Measurements from ENCODE around the gene LYPD4.

The LYPD4 gene

DNA sequence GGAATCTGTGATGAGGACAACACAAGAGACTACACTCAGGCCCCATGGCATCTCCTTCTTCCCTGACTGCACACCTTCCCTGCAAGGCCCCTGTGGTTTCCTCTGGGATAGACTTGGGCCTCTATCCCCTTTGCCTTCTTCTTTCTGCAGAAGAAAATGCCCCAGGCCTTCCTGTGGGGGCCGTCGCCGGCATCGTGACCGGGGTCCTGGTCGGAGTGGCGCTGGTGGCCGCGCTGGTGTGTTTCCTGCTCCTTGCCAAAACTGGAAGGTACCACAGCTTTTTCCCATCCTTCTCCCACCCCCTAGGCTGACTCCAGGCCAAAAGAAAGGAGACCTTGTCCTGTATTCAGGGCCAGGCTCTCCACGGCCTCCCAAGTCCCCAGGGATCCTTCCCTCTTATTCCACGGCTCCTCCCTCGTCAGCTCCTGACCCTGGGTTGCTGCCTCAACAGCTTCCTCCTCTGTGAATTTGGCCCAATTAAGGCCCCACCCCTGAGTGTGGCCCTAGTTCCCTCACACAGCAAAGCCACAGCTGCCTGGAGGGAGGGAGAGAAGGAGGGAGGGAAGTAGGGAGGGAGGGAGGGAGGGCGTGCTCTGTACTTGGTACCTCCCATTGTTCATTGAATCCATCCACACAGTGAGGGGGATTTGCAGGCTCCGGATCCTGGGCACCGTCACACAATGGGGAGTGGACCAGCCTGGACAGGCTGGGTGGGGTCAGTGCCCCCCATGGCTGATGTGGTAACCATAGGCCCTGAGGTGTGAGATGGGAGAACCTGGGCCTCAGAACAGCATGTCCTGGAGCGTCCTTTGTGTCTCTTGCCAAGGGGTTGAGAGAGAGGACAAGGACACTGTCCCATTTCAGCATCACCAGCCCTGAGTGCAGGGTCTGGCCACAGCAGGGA is 35.6 kb downstream of the LYPD4 start:
- DNase-seq (ENCODE audit: extremely low read depth, low read depth), result no peak
- no peak for TF ChIP-seq CTCF (IDR thresholded peaks at IDR 0.05; ENCODE audit: low read depth, low read length)

DNA sequence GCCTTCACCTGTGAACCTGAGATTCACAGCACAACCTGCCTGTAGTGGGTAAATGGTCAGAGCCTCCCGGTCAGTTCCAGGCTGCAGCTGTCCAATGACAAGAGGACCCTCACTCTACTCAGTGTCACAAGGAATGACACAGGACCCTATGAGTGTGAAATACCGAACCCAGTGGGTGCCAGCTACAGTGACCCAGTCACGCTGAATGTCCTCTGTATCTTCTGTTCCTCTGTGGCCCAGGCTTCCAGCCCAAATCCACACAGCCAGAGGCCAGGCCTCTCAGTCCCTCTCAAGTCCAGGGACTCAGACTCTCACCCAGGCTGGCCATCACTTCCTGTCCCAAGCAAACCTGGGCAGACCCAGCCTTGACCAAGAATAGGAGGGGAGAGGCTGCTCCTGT is 37.3 kb downstream of the LYPD4 start:
- no peak for DNase-seq (ENCODE audit: extremely low read depth, low read depth)
- no peak for TF ChIP-seq CTCF (IDR thresholded peaks at IDR 0.05; ENCODE audit: low read depth, low read length)

- DNase-seq (ENCODE audit: extremely low read depth, low read depth), result no peak
- TF ChIP-seq CTCF (IDR thresholded peaks at IDR 0.05; ENCODE audit: low read depth, low read length), result no peak
Measured at GRCh38 chr19:41804336-41804735, 40.1 kb downstream of the LYPD4 start.

GRCh38 chr19:41802770-41803169 is 41.7 kb downstream of the LYPD4 start:
- no peak for DNase-seq (ENCODE audit: extremely low read depth, low read depth)
- TF ChIP-seq CTCF (IDR thresholded peaks at IDR 0.05; ENCODE audit: low read depth, low read length), result no peak

- TF ChIP-seq CTCF (IDR thresholded peaks at IDR 0.05; ENCODE audit: low read depth, low read length), result no peak
- DNase-seq (ENCODE audit: extremely low read depth, low read depth), result no peak
Measured at GRCh38 chr19:41801792-41802211, 42.7 kb downstream of the LYPD4 start.

GRCh38 chr19:41801031-41801430 is 43.5 kb downstream of the LYPD4 start:
- no peak for DNase-seq (ENCODE audit: extremely low read depth, low read depth)
- TF ChIP-seq CTCF (IDR thresholded peaks at IDR 0.05; ENCODE audit: low read depth, low read length), result no peak

DNA sequence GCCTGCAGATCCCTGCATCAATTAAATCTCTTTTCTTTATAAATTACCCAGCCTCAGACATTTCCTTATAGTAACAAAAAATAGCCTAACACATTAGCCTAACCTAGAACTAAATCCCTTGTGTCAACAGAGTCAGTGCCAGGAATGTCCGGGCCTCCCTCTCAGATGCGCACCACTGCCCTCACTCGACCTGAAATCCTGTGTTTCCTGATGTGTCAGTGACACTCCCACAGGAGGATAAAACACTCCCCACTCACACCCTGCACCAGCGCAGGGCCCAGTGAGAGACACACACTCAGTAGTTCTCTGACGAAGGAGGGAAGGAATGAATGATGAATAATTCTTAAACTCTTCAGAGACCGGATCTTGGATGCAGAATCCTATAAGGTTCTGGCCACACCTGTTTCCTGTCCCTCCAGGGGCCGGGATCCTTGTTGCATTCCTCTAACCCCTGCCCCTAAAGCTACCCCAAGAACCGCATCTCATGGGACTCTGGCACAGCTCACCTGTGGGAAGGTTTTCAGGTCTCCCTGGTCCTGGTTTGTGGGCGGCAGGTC is 45.0 kb downstream of the LYPD4 start:
- no peak for TF ChIP-seq CTCF (IDR thresholded peaks at IDR 0.05; ENCODE audit: low read depth, low read length)
- DNase-seq (ENCODE audit: extremely low read depth, low read depth), result no peak
